HCT116 (cell line): ENCODE data around the gene GALNT2. TPM values are rescaled to one million over a fixed set of nuclear protein-coding genes. Genes with fewer than 3 reads are reported as not detected.

ENCODE experiments used
- ATAC-seq: fragments of 200-7000 bp; cut with Tn5 transposase; 2 replicates; pipeline ENCODE4 v1.9.1; 2020; ENCODE audit warnings: mild to moderate bottlenecking, moderate library complexity
- BruUV-seq: library from RNA; stranded (reverse); fragments of 400-500 nt; replicated peaks from 2 replicates; lab custom pipeline; 2021; lab: Mats Ljungman, UMichigan
- CTCF ChIA-PET: fragments of 300-600 bp; sonication (Branson Sonifier 250); formaldehyde crosslinking; loops from one replicate; lab custom pipeline; 2021; ENCODE audit warnings: antibody characterized with exemption; lab: Charles Lee
- POLR2A ChIA-PET: fragments of 300-600, 350-600 bp; sonication (Branson Sonifier 250); formaldehyde crosslinking; loops from one replicate; lab custom pipeline; 2021; ENCODE audit warnings: antibody characterized with exemption; lab: Charles Lee
- RAD21 ChIA-PET, 2 experiments: fragments of 300-600 bp; sonication (Branson Sonifier 250); formaldehyde crosslinking; loops; one replicate each; lab custom pipeline; 2023; ENCODE audit warnings: low total read pairs in 2 of 2; ENCODE audit not compliant: uncharacterized antibody in 2 of 2, unreplicated experiment in 2 of 2, low non-redundant PET in 1 of 2; lab: Charles Lee
- DNase-seq: peaks from one replicate; pipeline ENCODE4 v3.0.0-alpha.2; 2010; ENCODE audit warnings: low read depth, low spot score
- H2AFZ ChIP-seq: fragments of 200-600 bp; shearing (Covaris generic), sonication (generic); 2 replicates; pipeline ENCODE4 v1.6.1; 2017; ENCODE audit warnings: low read depth, mixed run types, mixed read lengths, antibody characterized with exemption, low read length; ENCODE audit not compliant: poor library complexity, severe bottlenecking
- H3K27ac ChIP-seq: 2 replicates; pipeline ENCODE4 v1.5.1; 2012; ENCODE audit warnings: low read depth, low read length
- H3K27me3 ChIP-seq: fragments of 200-600 bp; sonication (generic); 2 replicates; pipeline ENCODE4 v1.6.1; 2016; ENCODE audit warnings: mixed run types, low read length, mixed read lengths; ENCODE audit not compliant: insufficient read depth
- H3K36me3 ChIP-seq, 2 experiments: fragments of 200-500 bp in 1 of 2; fragments of 200-600 bp in 1 of 2; sonication (Bioruptor generic) in 1 of 2; sonication (generic) in 1 of 2; 2 replicates each; pipeline versions ENCODE4 v1.5.1 to v1.6.1; 2014 to 2016; ENCODE audit warnings: low read length in 2 of 2, inconsistent platforms in 1 of 2, mixed read lengths in 1 of 2, mixed run types in 1 of 2; ENCODE audit not compliant: insufficient read depth in 2 of 2, control insufficient read depth in 1 of 2
- H3K4me1 ChIP-seq, 2 experiments: fragments of 200-600 bp in 1 of 2; sonication (generic) in 1 of 2; 2 replicates each; pipeline versions ENCODE4 v1.5.1 to v1.6.1; 2012 to 2017; ENCODE audit warnings: low read length in 2 of 2, inconsistent platforms in 1 of 2, mild to moderate bottlenecking in 1 of 2, mixed read lengths in 1 of 2, mixed run types in 1 of 2, moderate library complexity in 1 of 2; ENCODE audit not compliant: insufficient read depth in 2 of 2, control insufficient read depth in 1 of 2
- H3K4me2 ChIP-seq: fragments of 200-600 bp; sonication (generic); 2 replicates; pipeline ENCODE4 v1.6.1; 2017; ENCODE audit warnings: mixed run types, low read length, mixed read lengths
- H3K4me3 ChIP-seq, 2 experiments: fragments of 200-600 bp in 1 of 2; sonication (generic) in 1 of 2; replicated peaks in 1 of 2; 2 replicates each; pipeline ENCODE4 v1.5.1; 2011 to 2016; ENCODE audit warnings: low read length in 2 of 2, control low read depth in 1 of 2, low read depth in 1 of 2, mild to moderate bottlenecking in 1 of 2, mixed read lengths in 1 of 2, mixed run types in 1 of 2
- H3K79me2 ChIP-seq: fragments of 200-600 bp; sonication (generic); 2 replicates; pipeline ENCODE4 v1.6.1; 2017; ENCODE audit warnings: mild to moderate bottlenecking, mixed run types, low read length, moderate library complexity, mixed read lengths; ENCODE audit not compliant: insufficient read depth
- H3K9ac ChIP-seq: fragments of 200-600 bp; sonication (generic); 2 replicates; pipeline ENCODE4 v1.6.1; 2016; ENCODE audit warnings: low read length, mixed read lengths
- H3K9me2 ChIP-seq: fragments of 200-600 bp; sonication (generic), shearing (Covaris generic); 2 replicates; pipeline ENCODE4 v1.6.1; 2017; ENCODE audit warnings: mixed run types, mild to moderate bottlenecking, moderate library complexity; ENCODE audit not compliant: insufficient read depth
- H3K9me3 ChIP-seq, 2 experiments: fragments of 200-500 bp in 1 of 2; fragments of 200-600 bp in 1 of 2; sonication (Bioruptor generic) in 1 of 2; sonication (generic) in 1 of 2; 2 replicates each; pipeline ENCODE4 v1.6.1; 2014 to 2017; ENCODE audit warnings: low read length in 2 of 2, mixed read lengths in 2 of 2, inconsistent platforms in 1 of 2, low read depth in 1 of 2, mild to moderate bottlenecking in 1 of 2, mixed run types in 1 of 2, moderate library complexity in 1 of 2; ENCODE audit not compliant: control insufficient read depth in 1 of 2, insufficient read depth in 1 of 2
- H4K20me1 ChIP-seq: fragments of 200-600 bp; sonication (generic), shearing (Covaris generic); 2 replicates; pipeline ENCODE4 v1.6.1; 2017; ENCODE audit warnings: mixed run types, mild to moderate bottlenecking, moderate library complexity; ENCODE audit not compliant: insufficient read depth
- CEBPB ChIP-seq: IDR thresholded peaks from 2 replicates; pipeline ENCODE4 v1.6.1; 2012; ENCODE audit warnings: low read depth
- EZH2 ChIP-seq: fragments of 200-600 bp; sonication (generic); IDR thresholded peaks from 2 replicates; pipeline ENCODE4 v1.6.1; 2017; ENCODE audit warnings: antibody characterized with exemption, mixed run types
- MAX ChIP-seq: IDR thresholded peaks from 2 replicates; pipeline ENCODE4 v1.6.1; 2012
- TCF7L2 ChIP-seq: IDR thresholded peaks from 2 replicates; pipeline ENCODE4 v1.7.0; 2011; ENCODE audit warnings: borderline replicate concordance, inconsistent platforms; ENCODE audit not compliant: insufficient read depth, insufficient read length; ENCODE audit errors: extremely low read depth
- ZBTB33 ChIP-seq: IDR thresholded peaks from 2 replicates; pipeline ENCODE4 v1.6.1; 2011; ENCODE audit warnings: mild to moderate bottlenecking, low read length, moderate library complexity; ENCODE audit not compliant: insufficient replicate concordance; ENCODE audit errors: extremely low read depth
- intact Hi-C: fragments of 100-400 bp; cut with micrococcal nuclease; formaldehyde crosslinking; loops from 2 replicates; pipeline ENCODE4 v1.10.0; 2022
- total RNA-seq: library from RNA; stranded (reverse); gene quantifications from one replicate; pipeline ENCODE4 v1.2.1, GENCODE V29; 2021; ENCODE audit not compliant: unreplicated experiment

The GALNT2 gene
- total RNA-seq, 1 experiment from 2014 or later: 40.8 TPM

- DNase-seq (no peak), ATAC-seq (peak; percentile 47)
- ChIA-PET CTCF (no interaction called here), POLR2A (no interaction called here), RAD21 (no interaction called here)
- no peaks in the 10 kb centered on the region for H3K36me3 ChIP-seq
- H3K27ac ChIP-seq: peak overlapping the region; percentile 58
- intact Hi-C loops: loop anchor here (2.0 kb wide), 1 partner anchor 201 kb away; no protein-coding TSS in a partner anchor
- H2AFZ ChIP-seq: no peak overlapping the region
- peak overlapping the region; percentile 79 for H3K9ac ChIP-seq
- no peaks in the 10 kb centered on the region for H3K9me2 ChIP-seq
- peaks cover 3% of the 10 kb centered on the region; the same call in 1 of the 2 replicates for H4K20me1 ChIP-seq
- no TSS peak for BruUV-seq
- H3K4me3 ChIP-seq: peak overlapping the region; percentile 79 to 89
- H3K4me1 ChIP-seq: peaks cover 11 to 17% of the 10 kb centered on the region in 2 experiments; a peak in 3 of 4 replicates
- peak overlapping the region; percentile 86 for H3K4me2 ChIP-seq
- TF ChIP-seq CEBPB (no peak), TCF7L2 (peak; percentile 1)
- no peaks in the 10 kb centered on the region for H3K9me3 ChIP-seq
- peaks cover 42% of the 10 kb centered on the region for H3K79me2 ChIP-seq
- H3K27me3 ChIP-seq: no peaks in the 10 kb centered on the region
Measured at GRCh38 chr1:230067419-230067870, 407 bp downstream of the GALNT2 start.

- POLR2A ChIA-PET: no interaction called here
- peak overlapping the region; percentile 79 for H3K9ac ChIP-seq
- H3K9me2 ChIP-seq: no peaks in the 10 kb centered on the region
- no peaks in the 10 kb centered on the region for H3K27me3 ChIP-seq
- H2AFZ ChIP-seq: no peak overlapping the region
- no peaks in the 10 kb centered on the region for H3K36me3 ChIP-seq
- CTCF ChIA-PET: no interaction called here
- RAD21 ChIA-PET: no interaction called here
- intact Hi-C loops: loop anchor here (2.0 kb wide), 1 partner anchor 201 kb away; no protein-coding TSS in a partner anchor
- H4K20me1 ChIP-seq: peaks cover 3% of the 10 kb centered on the region; the same call in 1 of the 2 replicates
- peak overlapping the region; percentile 58 for H3K27ac ChIP-seq
- no TSS peak for BruUV-seq
- peak; percentile 12; the same call in 1 of the 2 replicates for ATAC-seq
- peaks cover 42% of the 10 kb centered on the region for H3K79me2 ChIP-seq
- DNase-seq: no peak
- peaks cover 11 to 17% of the 10 kb centered on the region in 2 experiments; a peak in 3 of 4 replicates for H3K4me1 ChIP-seq
- peak overlapping the region; percentile 79 to 89 for H3K4me3 ChIP-seq
- H3K4me2 ChIP-seq: peak overlapping the region; percentile 86
- TF ChIP-seq EZH2: no peak
- no peak for TF ChIP-seq ZBTB33
- no peak for TF ChIP-seq MAX
- no peaks in the 10 kb centered on the region for H3K9me3 ChIP-seq
Measured at GRCh38 chr1:230067871-230068620, 1.0 kb downstream of the GALNT2 start.
